Smooth muscle cell (in vitro differentiated cells): ENCODE data around the gene NOTCH2. TPM values are rescaled to one million over a fixed set of nuclear protein-coding genes. Genes with fewer than 3 reads are reported as not detected.

Experiments
- DNase-seq: peaks from one replicate; lab custom pipeline; 2025; ENCODE audit not compliant: unreplicated experiment; lab: John Stamatoyannopoulos, UW
- H2AFZ ChIP-seq: fragments of 200-600 bp; sonication (generic); 2 replicates; pipeline ENCODE4 v1.6.0; 2016; ENCODE audit warnings: antibody characterized with exemption, low read depth, mild to moderate bottlenecking
- H3F3A ChIP-seq: fragments of 200-600 bp; sonication (generic); 2 replicates; pipeline ENCODE4 v1.6.0; 2017; ENCODE audit warnings: antibody characterized with exemption, low read depth
- H3K27ac ChIP-seq: fragments of 200-600 bp; sonication (generic); 2 replicates; pipeline ENCODE4 v1.5.1; 2016; ENCODE audit warnings: low read depth, mild to moderate bottlenecking
- H3K27me3 ChIP-seq: fragments of 200-600 bp; sonication (generic); 2 replicates; pipeline ENCODE4 v1.6.1; 2016; ENCODE audit warnings: low read depth, mild to moderate bottlenecking
- H3K36me3 ChIP-seq: fragments of 200-600 bp; sonication (generic); 2 replicates; pipeline ENCODE4 v1.5.1; 2016; ENCODE audit warnings: low read depth
- H3K4me1 ChIP-seq: fragments of 200-600 bp; sonication (generic); 2 replicates; pipeline ENCODE4 v1.5.1; 2016; ENCODE audit warnings: low read depth
- H3K4me2 ChIP-seq: fragments of 200-600 bp; sonication (generic); 2 replicates; pipeline ENCODE4 v1.6.0; 2016; ENCODE audit warnings: mild to moderate bottlenecking
- H3K4me3 ChIP-seq: fragments of 200-600 bp; sonication (generic); 2 replicates; pipeline ENCODE4 v1.5.1; 2016; ENCODE audit warnings: mild to moderate bottlenecking
- H3K79me2 ChIP-seq: fragments of 200-600 bp; sonication (generic); 2 replicates; pipeline ENCODE4 v1.6.0; 2016; ENCODE audit warnings: low read depth, mild to moderate bottlenecking
- H3K9ac ChIP-seq: fragments of 200-600 bp; sonication (generic); 2 replicates; pipeline ENCODE4 v1.6.0; 2016; ENCODE audit warnings: low read depth
- H3K9me3 ChIP-seq: fragments of 200-600 bp; sonication (generic); replicated peaks from 2 replicates; pipeline ENCODE4 v1.5.1; 2016; ENCODE audit warnings: low read depth
- H4K20me1 ChIP-seq: fragments of 200-600 bp; sonication (generic); 2 replicates; pipeline ENCODE4 v1.6.0; 2016; ENCODE audit warnings: low read depth
- WGBS: methylation state at CpG from one replicate; pipeline ENCODE4 v1.1.7; 2016; ENCODE audit warnings: low lambda C conversion rate; 5-methylcytosine and 5-hydroxymethylcytosine counted together
- polyA plus RNA-seq: library from polyadenylated mRNA; unstranded; fragments of >200 nt; fragmentation: Nextera tagmentation; extraction: Ambion mirVana; gene quantifications from 2 replicates; pipeline ENCODE4 v1.2.1, GENCODE V29; 2016
- total RNA-seq: library from RNA; depleted of rRNA; stranded (reverse); fragments of >200 nt; gene quantifications from 2 replicates; pipeline ENCODE4 v1.2.3, GENCODE V29; 2014
- TF ChIP-seq, protein P1 (sequence below): fragments of 200-600 bp; sonication (generic); IDR thresholded peaks from 2 replicates; pipeline ENCODE4 v1.5.1; 2017; ENCODE audit warnings: borderline replicate concordance, mild to moderate bottlenecking, antibody characterized with exemption; ENCODE audit not compliant: insufficient read depth, poor library complexity, severe bottlenecking

NOTCH2 gene
- total and polyA plus RNA-seq, 2 experiments from 2014 or later: 50.3 to 133 TPM

DNA sequence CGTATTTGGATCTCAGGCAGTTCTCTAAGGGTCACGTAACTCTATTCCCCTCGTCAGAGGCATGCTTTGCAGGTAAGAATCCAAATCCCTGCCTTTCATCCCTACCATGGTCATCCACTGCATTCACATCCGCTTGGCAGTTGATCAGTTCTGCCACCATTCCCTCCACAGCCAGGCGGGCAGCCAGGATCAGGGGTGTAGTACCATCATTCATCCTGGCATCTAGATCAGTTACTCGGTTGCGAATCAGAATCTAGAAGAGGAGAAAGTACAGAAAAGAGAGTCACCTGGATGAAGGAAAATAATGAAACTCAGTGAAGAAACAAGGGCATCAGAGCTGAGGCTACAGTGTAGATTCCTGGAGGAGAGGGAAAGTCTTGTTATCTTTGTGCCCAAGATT is 151.2 kb downstream of the NOTCH2 start:
- Histone ChIP-seq H2AFZ (no peak overlapping the region), H3K36me3 (peaks cover 33% of the 10 kb centered on the region), H3K79me2 (no peaks in the 10 kb centered on the region), H4K20me1 (no peaks in the 10 kb centered on the region), H3F3A (no peaks in the 10 kb centered on the region), H3K27me3 (no peaks in the 10 kb centered on the region), H3K4me3 (no peak overlapping the region), H3K4me1 (no peaks in the 10 kb centered on the region), H3K4me2 (no peak overlapping the region), H3K9me3 (no peaks in the 10 kb centered on the region), H3K27ac (no peak overlapping the region), H3K9ac (no peak overlapping the region)
- WGBS: 99% methylated on average over 7 of the region's 7 CpGs
- DNase-seq: no peak
- TF ChIP-seq, protein P1, sequence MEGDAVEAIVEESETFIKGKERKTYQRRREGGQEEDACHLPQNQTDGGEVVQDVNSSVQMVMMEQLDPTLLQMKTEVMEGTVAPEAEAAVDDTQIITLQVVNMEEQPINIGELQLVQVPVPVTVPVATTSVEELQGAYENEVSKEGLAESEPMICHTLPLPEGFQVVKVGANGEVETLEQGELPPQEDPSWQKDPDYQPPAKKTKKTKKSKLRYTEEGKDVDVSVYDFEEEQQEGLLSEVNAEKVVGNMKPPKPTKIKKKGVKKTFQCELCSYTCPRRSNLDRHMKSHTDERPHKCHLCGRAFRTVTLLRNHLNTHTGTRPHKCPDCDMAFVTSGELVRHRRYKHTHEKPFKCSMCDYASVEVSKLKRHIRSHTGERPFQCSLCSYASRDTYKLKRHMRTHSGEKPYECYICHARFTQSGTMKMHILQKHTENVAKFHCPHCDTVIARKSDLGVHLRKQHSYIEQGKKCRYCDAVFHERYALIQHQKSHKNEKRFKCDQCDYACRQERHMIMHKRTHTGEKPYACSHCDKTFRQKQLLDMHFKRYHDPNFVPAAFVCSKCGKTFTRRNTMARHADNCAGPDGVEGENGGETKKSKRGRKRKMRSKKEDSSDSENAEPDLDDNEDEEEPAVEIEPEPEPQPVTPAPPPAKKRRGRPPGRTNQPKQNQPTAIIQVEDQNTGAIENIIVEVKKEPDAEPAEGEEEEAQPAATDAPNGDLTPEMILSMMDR: no peak

DNA sequence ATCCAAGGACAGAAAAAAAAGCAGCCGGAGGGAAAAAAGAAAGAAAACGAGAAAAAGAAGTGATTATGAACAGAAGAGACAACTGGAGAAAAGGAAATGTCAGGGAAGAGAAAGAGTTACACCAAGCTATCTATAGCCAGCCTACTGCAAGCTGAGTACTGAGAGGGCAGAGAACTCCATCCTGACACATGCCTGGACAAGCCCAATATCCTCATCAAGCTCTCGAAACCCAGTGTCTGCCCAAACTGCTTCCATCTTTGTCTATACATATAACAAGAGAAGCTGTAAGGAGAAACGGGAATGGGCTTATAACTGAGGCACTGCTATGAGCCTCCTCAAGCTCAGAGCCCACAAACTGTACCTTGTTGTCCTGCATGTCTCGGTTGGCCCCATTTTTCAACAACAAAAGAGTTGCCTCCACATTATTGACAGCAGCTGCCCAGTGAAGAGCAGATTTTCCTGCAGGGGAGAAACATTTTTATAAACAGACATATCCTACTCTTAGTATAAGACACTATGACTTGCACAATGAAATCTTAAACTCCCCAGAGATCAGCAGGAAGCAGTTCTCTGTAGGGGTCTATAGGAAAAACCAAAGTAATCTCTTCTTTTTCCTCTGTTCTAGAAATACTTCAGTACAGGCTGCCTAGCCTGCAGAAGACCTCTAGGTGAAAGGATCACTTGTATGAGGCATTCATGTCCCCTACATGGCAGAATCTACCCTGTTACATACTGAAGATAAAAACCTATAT is 152.0 kb downstream of the NOTCH2 start:
- no peak for DNase-seq
- no peaks in the 10 kb centered on the region for H3K79me2 ChIP-seq
- H3K27ac ChIP-seq: peak overlapping the region; percentile 48
- H3K36me3 ChIP-seq: peaks cover 29% of the 10 kb centered on the region
- H2AFZ ChIP-seq: no peak overlapping the region
- no peaks in the 10 kb centered on the region for H3K27me3 ChIP-seq
- WGBS: 86% methylated on average over 5 of the region's 5 CpGs
- H3K4me2 ChIP-seq: no peak overlapping the region
- TF ChIP-seq, protein P1: no peak
- peaks cover 4% of the 10 kb centered on the region for H4K20me1 ChIP-seq
- no peak overlapping the region for H3K9ac ChIP-seq
- H3K9me3 ChIP-seq: no peaks in the 10 kb centered on the region
- H3K4me1 ChIP-seq: no peaks in the 10 kb centered on the region
- H3K4me3 ChIP-seq: no peak overlapping the region
- no peaks in the 10 kb centered on the region for H3F3A ChIP-seq

DNA sequence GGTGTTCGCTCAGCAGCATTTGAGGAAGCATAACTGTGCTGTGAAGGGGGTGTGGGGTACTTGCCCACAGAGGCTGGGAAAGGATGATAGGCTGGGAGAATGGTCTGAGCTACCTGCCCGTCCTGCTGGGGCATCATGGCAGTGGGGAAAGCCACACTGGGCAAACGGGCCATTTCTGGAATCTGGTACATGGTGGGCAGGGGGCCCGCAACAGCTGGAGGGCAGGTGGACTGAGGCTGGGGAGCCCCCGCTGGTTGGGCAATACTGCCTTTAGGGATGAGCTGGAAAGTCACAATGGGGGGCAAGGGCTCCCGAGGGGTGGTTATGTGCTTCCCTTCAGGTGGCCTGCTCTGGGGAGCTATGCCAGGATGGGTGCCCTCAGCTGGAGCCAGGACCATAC is 153.9 kb downstream of the NOTCH2 start:
- WGBS: 99% methylated on average over 6 of the region's 6 CpGs
- H3K9me3 ChIP-seq: no peaks in the 10 kb centered on the region
- H3K4me1 ChIP-seq: no peaks in the 10 kb centered on the region
- no peak overlapping the region for H3K4me2 ChIP-seq
- H3K27me3 ChIP-seq: no peaks in the 10 kb centered on the region
- TF ChIP-seq, protein P1: no peak
- H3K36me3 ChIP-seq: peaks cover 25% of the 10 kb centered on the region
- no peak overlapping the region for H2AFZ ChIP-seq
- no peak for DNase-seq
- no peaks in the 10 kb centered on the region for H3K79me2 ChIP-seq
- H3K27ac ChIP-seq: no peak overlapping the region
- H3F3A ChIP-seq: no peaks in the 10 kb centered on the region
- no peak overlapping the region for H3K9ac ChIP-seq
- no peak overlapping the region for H3K4me3 ChIP-seq
- peaks cover 4% of the 10 kb centered on the region for H4K20me1 ChIP-seq

DNA sequence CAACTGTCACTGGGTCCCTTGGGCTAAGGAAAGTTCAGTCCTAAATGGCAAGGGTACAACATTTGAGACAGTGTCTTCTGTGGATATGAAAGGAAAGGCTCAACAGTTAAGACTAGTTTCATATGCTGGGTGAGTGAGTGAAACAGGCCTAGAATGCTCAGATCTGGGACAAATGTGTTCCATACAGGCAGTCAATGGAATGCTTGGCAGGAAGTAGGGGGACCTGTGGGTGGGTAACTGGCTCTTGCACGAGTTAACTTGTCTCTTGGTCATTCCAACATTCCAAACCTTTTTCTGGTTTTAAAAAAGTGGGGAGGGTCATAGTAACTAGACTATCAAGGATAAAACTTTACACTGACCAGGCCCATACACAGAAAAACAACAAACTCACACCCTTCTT is 155.4 kb downstream of the NOTCH2 start:
- H3F3A ChIP-seq: no peaks in the 10 kb centered on the region
- WGBS: 23% methylated on average over 1 of the region's 1 CpG
- no peak overlapping the region for H3K4me3 ChIP-seq
- H3K9me3 ChIP-seq: no peaks in the 10 kb centered on the region
- no peak overlapping the region for H3K27ac ChIP-seq
- no peak overlapping the region for H3K9ac ChIP-seq
- TF ChIP-seq, protein P1: no peak
- no peak overlapping the region for H3K4me2 ChIP-seq
- peaks cover 20% of the 10 kb centered on the region for H3K36me3 ChIP-seq
- no peaks in the 10 kb centered on the region for H3K27me3 ChIP-seq
- no peak overlapping the region for H2AFZ ChIP-seq
- no peak for DNase-seq
- peaks cover 4% of the 10 kb centered on the region for H4K20me1 ChIP-seq
- H3K4me1 ChIP-seq: no peaks in the 10 kb centered on the region
- H3K79me2 ChIP-seq: no peaks in the 10 kb centered on the region
